IPS DF 4.7 (cell line): ENCODE measurements around the gene NR3C2.

Experiments
- DNase-seq: peaks from one replicate; pipeline ENCODE4 v3.0.0-alpha.2; 2013; ENCODE audit warnings: low spot score; ENCODE audit errors: extremely low read depth

NR3C2 gene

GRCh38 chr4:148057516-148057915 is 384.7 kb downstream of the NR3C2 start:
- no peak for DNase-seq

GRCh38 chr4:148056879-148057278 is 385.3 kb downstream of the NR3C2 start:
- DNase-seq, result peak; percentile 25

GRCh38 chr4:148055844-148056243 is 386.4 kb downstream of the NR3C2 start:
- no peak for DNase-seq

- DNase-seq, result no peak
Observed at GRCh38 chr4:148054275-148054674, 387.9 kb downstream of the NR3C2 start.

GRCh38 chr4:148053298-148054003 is 388.8 kb downstream of the NR3C2 start:
- DNase-seq, result no peak

GRCh38 chr4:148052448-148052847 is 389.8 kb downstream of the NR3C2 start:
- no peak for DNase-seq

GRCh38 chr4:148051403-148051802 is 390.8 kb downstream of the NR3C2 start:
- DNase-seq, result no peak

- no peak for DNase-seq
Observed at GRCh38 chr4:148048598-148048997, 393.6 kb downstream of the NR3C2 start.

- no peak for DNase-seq
Observed at GRCh38 chr4:148044912-148045352, 397.3 kb downstream of the NR3C2 start.

- DNase-seq, result no peak
Observed at GRCh38 chr4:148044089-148044911, 397.9 kb downstream of the NR3C2 start.

- DNase-seq, result no peak
Observed at GRCh38 chr4:148041606-148042329, 400.4 kb downstream of the NR3C2 start.

- no peak for DNase-seq
Observed at GRCh38 chr4:148034813-148035212, 407.4 kb downstream of the NR3C2 start.

GRCh38 chr4:148030193-148030873 is 411.9 kb downstream of the NR3C2 start:
- no peak for DNase-seq

GRCh38 chr4:148029781-148030180 is 412.4 kb downstream of the NR3C2 start:
- DNase-seq, result no peak
